KMS-11 (cell line): Measurements from ENCODE around the gene FBXO2.

Experiments
- H2AFZ ChIP-seq: fragments of 200-600 bp; sonication (generic); 2 replicates; pipeline ENCODE4 v1.6.1; 2016; ENCODE audit warnings: antibody characterized with exemption, mixed run types, low read depth
- H3K27ac ChIP-seq: fragments of 200-600 bp; sonication (generic); 2 replicates; pipeline ENCODE4 v1.6.1; 2016; ENCODE audit warnings: mild to moderate bottlenecking, mixed run types
- H3K27me3 ChIP-seq: fragments of 200-600 bp; sonication (generic); 2 replicates; pipeline ENCODE4 v1.6.1; 2017; ENCODE audit warnings: mild to moderate bottlenecking, low read depth, mixed run types, moderate library complexity; ENCODE audit not compliant: insufficient read depth
- H3K36me3 ChIP-seq: fragments of 200-600 bp; sonication (generic); 2 replicates; pipeline ENCODE4 v1.6.1; 2017; ENCODE audit warnings: mild to moderate bottlenecking, mixed run types; ENCODE audit not compliant: insufficient read depth
- H3K4me1 ChIP-seq: fragments of 200-600 bp; sonication (generic); 2 replicates; pipeline ENCODE4 v1.6.1; 2016; ENCODE audit warnings: mild to moderate bottlenecking, low read depth, mixed run types; ENCODE audit not compliant: poor library complexity, severe bottlenecking
- H3K4me2 ChIP-seq: fragments of 200-600 bp; sonication (generic); 2 replicates; pipeline ENCODE4 v1.7.0; 2016; ENCODE audit warnings: mild to moderate bottlenecking, mixed run types
- H3K4me3 ChIP-seq: fragments of 200-600 bp; sonication (generic); IDR thresholded peaks from 2 replicates; pipeline ENCODE4 v1.6.1; 2017; ENCODE audit warnings: low read depth, low read length, mixed read lengths; ENCODE audit not compliant: insufficient read depth
- H3K79me2 ChIP-seq: fragments of 200-600 bp; sonication (generic); 2 replicates; pipeline ENCODE4 v1.6.1; 2016; ENCODE audit warnings: low read depth, mixed run types; ENCODE audit not compliant: insufficient read depth
- H3K9ac ChIP-seq: fragments of 200-600 bp; sonication (generic); 2 replicates; pipeline ENCODE4 v1.6.1; 2016; ENCODE audit warnings: mild to moderate bottlenecking, mixed run types
- H4K20me1 ChIP-seq: fragments of 200-600 bp; sonication (generic); 2 replicates; pipeline ENCODE4 v1.6.1; 2016; ENCODE audit warnings: mild to moderate bottlenecking, mixed run types; ENCODE audit not compliant: insufficient read depth
- CTCF ChIP-seq: fragments of 200-600 bp; sonication (generic); conservative IDR thresholded peaks from 2 replicates; pipeline ENCODE4 v1.6.1; 2017; ENCODE audit warnings: low read depth, mild to moderate bottlenecking, antibody characterized with exemption, low read length, moderate library complexity, mixed read lengths

The FBXO2 gene

GRCh38 chr1:11617314-11617713 lies 36.9 kb downstream of the FBXO2 start:
- no peak for TF ChIP-seq CTCF

GRCh38 chr1:11616766-11617165 lies 37.5 kb downstream of the FBXO2 start:
- peaks cover 37% of the 10 kb centered on the region; the same call in 1 of the 2 replicates for H3K27me3 ChIP-seq
- H4K20me1 ChIP-seq = no peaks in the 10 kb centered on the region

More at GRCh38 chr1:11617314-11617713, 36.9 kb downstream of the FBXO2 start:
- no peak overlapping the region for H3K4me2 ChIP-seq
- no peak overlapping the region for H3K4me3 ChIP-seq
- peaks cover 41% of the 10 kb centered on the region; the same call in 1 of the 2 replicates for H3K27me3 ChIP-seq
- no peaks in the 10 kb centered on the region for H3K4me1 ChIP-seq
- no peak overlapping the region for H3K27ac ChIP-seq
- no peaks in the 10 kb centered on the region for H3K36me3 ChIP-seq
- H4K20me1 ChIP-seq = no peaks in the 10 kb centered on the region
- no peak overlapping the region for H3K9ac ChIP-seq
- no peak overlapping the region for H2AFZ ChIP-seq
- no peaks in the 10 kb centered on the region for H3K79me2 ChIP-seq

GRCh38 chr1:11615090-11615489 lies 39.1 kb downstream of the FBXO2 start:
- no peaks in the 10 kb centered on the region for H3K4me1 ChIP-seq
- H3K4me2 ChIP-seq = no peak overlapping the region
- TF ChIP-seq CTCF = no peak
- no peak overlapping the region for H2AFZ ChIP-seq
- H3K4me3 ChIP-seq = no peak overlapping the region
- H3K36me3 ChIP-seq = no peaks in the 10 kb centered on the region
- no peaks in the 10 kb centered on the region for H4K20me1 ChIP-seq
- no peaks in the 10 kb centered on the region for H3K79me2 ChIP-seq
- no peak overlapping the region for H3K9ac ChIP-seq
- peaks cover 27% of the 10 kb centered on the region; the same call in 1 of the 2 replicates for H3K27me3 ChIP-seq
- H3K27ac ChIP-seq = no peak overlapping the region

More at GRCh38 chr1:11616766-11617165, 37.5 kb downstream of the FBXO2 start:
- no peaks in the 10 kb centered on the region for H3K36me3 ChIP-seq
- TF ChIP-seq CTCF = no peak
- no peak overlapping the region for H3K9ac ChIP-seq
- no peak overlapping the region for H3K4me2 ChIP-seq
- no peaks in the 10 kb centered on the region for H3K4me1 ChIP-seq
- no peak overlapping the region for H2AFZ ChIP-seq
- no peak overlapping the region for H3K4me3 ChIP-seq
- H3K27ac ChIP-seq = no peak overlapping the region
- H3K79me2 ChIP-seq = no peaks in the 10 kb centered on the region

GRCh38 chr1:11613347-11613746 lies 40.9 kb downstream of the FBXO2 start:
- Histone ChIP-seq H3K27me3 (peaks cover 27% of the 10 kb centered on the region; the same call in 1 of the 2 replicates), H3K4me2 (no peak overlapping the region), H3K79me2 (no peaks in the 10 kb centered on the region), H3K36me3 (no peaks in the 10 kb centered on the region), H4K20me1 (no peaks in the 10 kb centered on the region), H3K4me1 (no peaks in the 10 kb centered on the region), H2AFZ (no peak overlapping the region), H3K9ac (no peak overlapping the region), H3K27ac (no peak overlapping the region), H3K4me3 (no peak overlapping the region)
- TF ChIP-seq CTCF = no peak
